D341Med (cell line): ENCODE results near the gene NDUFV2.

Experiments
- DNase-seq: peaks from one replicate; pipeline ENCODE4 v3.0.0; 2012; ENCODE audit warnings: low spot score

Gene NDUFV2

GRCh38 chr18:9120796-9121195 lies 18.3 kb downstream of the NDUFV2 start:
- DNase-seq = no peak

GRCh38 chr18:9123520-9123919 lies 21.0 kb downstream of the NDUFV2 start:
- no peak for DNase-seq

GRCh38 chr18:9124824-9125223 lies 22.3 kb downstream of the NDUFV2 start:
- DNase-seq = no peak

GRCh38 chr18:9126337-9126736 lies 23.8 kb downstream of the NDUFV2 start:
- DNase-seq = no peak

GRCh38 chr18:9130195-9130594 lies 27.7 kb downstream of the NDUFV2 start:
- no peak for DNase-seq

- DNase-seq = no peak
These were observed 28.3 kb downstream of the NDUFV2 start for GRCh38 chr18:9130806-9131205.

GRCh38 chr18:9132628-9133027 lies 30.1 kb downstream of the NDUFV2 start:
- DNase-seq = no peak

GRCh38 chr18:9133225-9133624 lies 30.7 kb downstream of the NDUFV2 start:
- no peak for DNase-seq

GRCh38 chr18:9135081-9135911 lies 32.8 kb downstream of the NDUFV2 start:
- DNase-seq = peak; percentile 58

- DNase-seq = peak; percentile 79
These were observed 33.4 kb downstream of the NDUFV2 start for GRCh38 chr18:9135912-9136314.

- peak; percentile 99 for DNase-seq
These were observed 34.0 kb downstream of the NDUFV2 start, which contains the start of gene ANKRD12 for GRCh38 chr18:9136315-9137155. ANKRD12 (plus strand) TSS chr18:9136781; CDS start chr18:9182433, 45,652 bp downstream.

GRCh38 chr18:9137168-9138066 lies 34.9 kb downstream of the NDUFV2 start:
- peak; percentile 92 for DNase-seq

GRCh38 chr18:9139400-9140039 lies 37.0 kb downstream of the NDUFV2 start:
- DNase-seq = no peak

- no peak for DNase-seq
These were observed 37.9 kb downstream of the NDUFV2 start for GRCh38 chr18:9140381-9140780.

GRCh38 chr18:9140984-9141383 lies 38.5 kb downstream of the NDUFV2 start:
- no peak for DNase-seq

- no peak for DNase-seq
These were observed 43.7 kb downstream of the NDUFV2 start for GRCh38 chr18:9146224-9146623.

- DNase-seq = peak; percentile 65
These were observed 45.1 kb downstream of the NDUFV2 start for GRCh38 chr18:9147440-9148202.

- no peak for DNase-seq
These were observed 45.7 kb downstream of the NDUFV2 start for GRCh38 chr18:9148203-9148552.

- no peak for DNase-seq
These were observed 47.6 kb downstream of the NDUFV2 start for GRCh38 chr18:9150121-9150520.

GRCh38 chr18:9153256-9153655 lies 50.8 kb downstream of the NDUFV2 start:
- DNase-seq = no peak
